HEK293 (cell line): ENCODE measurements around the gene VWA3B.

ENCODE experiments used
- CTCF ChIA-PET: fragments of 350-600 bp; formaldehyde crosslinking; extraction: SDS; loops from one replicate; lab custom pipeline; 2021; ENCODE audit warnings: antibody characterized with exemption; lab: Yijun Ruan, JAX
- POLR2A ChIA-PET: fragments of 300-600 bp; formaldehyde crosslinking; extraction: SDS; loops from one replicate; lab custom pipeline; 2020; ENCODE audit warnings: antibody characterized with exemption, inconsistent platforms; lab: Yijun Ruan, JAX
- H3K27ac ChIP-seq: fragments of 200-500 bp; sonication (Bioruptor generic); 2 replicates; pipeline ENCODE4 v1.5.1; 2014; ENCODE audit warnings: low read depth, low read length, control low read depth, inconsistent platforms; ENCODE audit errors: extremely low read depth
- H3K36me3 ChIP-seq, 2 experiments: fragments of 200-500 bp in 1 of 2; sonication (Bioruptor generic) in 1 of 2; 1 replicate in 1 of 2; 2 replicates in 1 of 2; pipeline ENCODE4 v1.5.1; 2014 to 2017; ENCODE audit warnings: inconsistent platforms in 2 of 2, low read length in 2 of 2; ENCODE audit not compliant: control insufficient read depth in 2 of 2, insufficient read depth in 1 of 2
- H3K4me1 ChIP-seq: fragments of 200-500 bp; sonication (Bioruptor generic); 2 replicates; pipeline ENCODE4 v1.5.1; 2014; ENCODE audit warnings: mild to moderate bottlenecking, low read length, inconsistent platforms; ENCODE audit not compliant: control insufficient read depth, insufficient read depth
- H3K4me3 ChIP-seq: 2 replicates; pipeline ENCODE4 v1.5.1; 2011; ENCODE audit warnings: low read depth, mild to moderate bottlenecking, control low read depth, low read length, moderate library complexity
- H3K9me3 ChIP-seq: fragments of 200-500 bp; sonication (Bioruptor generic); 2 replicates; pipeline ENCODE4 v1.5.1; 2014; ENCODE audit warnings: low read depth, low read length, inconsistent platforms; ENCODE audit not compliant: control insufficient read depth, insufficient read depth
- CTCF ChIP-seq: fragments of 450-650 bp; formaldehyde crosslinking; IDR thresholded peaks from 2 replicates; pipeline ENCODE4 v1.5.1; 2016; ENCODE audit warnings: missing biosample characterization, missing genetic modification characterization
- IKZF3 ChIP-seq: fragments of 450-650 bp; IDR thresholded peaks from 2 replicates; pipeline ENCODE4 v1.5.0; 2018; ENCODE audit warnings: missing biosample characterization, mild to moderate bottlenecking, missing genetic modification characterization, moderate library complexity
- KLF17 ChIP-seq: fragments of 450-650 bp; formaldehyde crosslinking; IDR thresholded peaks from 2 replicates; pipeline ENCODE4 v1.5.1; 2016; ENCODE audit warnings: missing biosample characterization, missing genetic modification characterization
- ZNF148 ChIP-seq: fragments of 450-650 bp; formaldehyde crosslinking; IDR thresholded peaks from 2 replicates; pipeline ENCODE4 v1.5.0; 2017; ENCODE audit warnings: missing biosample characterization, missing genetic modification characterization, borderline replicate concordance
- ZNF155 ChIP-seq: fragments of 450-650 bp; formaldehyde crosslinking; IDR thresholded peaks from 2 replicates; pipeline ENCODE4 v1.5.1; 2016; ENCODE audit warnings: missing biosample characterization, missing genetic modification characterization
- ZNF157 ChIP-seq: fragments of 450-650 bp; formaldehyde crosslinking; IDR thresholded peaks from 2 replicates; pipeline ENCODE4 v1.5.1; 2016; ENCODE audit warnings: missing biosample characterization, missing genetic modification characterization
- ZNF175 ChIP-seq: fragments of 450-650 bp; formaldehyde crosslinking; IDR thresholded peaks from 2 replicates; pipeline ENCODE4 v1.5.1; 2016; ENCODE audit warnings: missing biosample characterization, missing genetic modification characterization
- ZNF280C ChIP-seq: fragments of 450-650 bp; formaldehyde crosslinking; IDR thresholded peaks from 2 replicates; pipeline ENCODE4 v1.5.1; 2016; ENCODE audit warnings: missing biosample characterization, missing genetic modification characterization
- ZNF302 ChIP-seq: fragments of 450-650 bp; formaldehyde crosslinking; IDR thresholded peaks from 2 replicates; pipeline ENCODE4 v1.5.1; 2016; ENCODE audit warnings: missing biosample characterization, missing genetic modification characterization, low read depth
- ZNF350 ChIP-seq: fragments of 450-650 bp; formaldehyde crosslinking; IDR thresholded peaks from 2 replicates; pipeline ENCODE4 v1.5.0; 2017; ENCODE audit warnings: missing biosample characterization, mild to moderate bottlenecking, missing genetic modification characterization
- ZNF426 ChIP-seq: fragments of 450-650 bp; formaldehyde crosslinking; IDR thresholded peaks from 2 replicates; pipeline ENCODE4 v1.5.1; 2017; ENCODE audit warnings: missing biosample characterization, missing genetic modification characterization, mild to moderate bottlenecking, inconsistent platforms, moderate library complexity
- ZNF488 ChIP-seq: fragments of 450-650 bp; formaldehyde crosslinking; IDR thresholded peaks from 2 replicates; pipeline ENCODE4 v1.5.1; 2016; ENCODE audit warnings: missing biosample characterization, missing genetic modification characterization
- ZNF529 ChIP-seq: fragments of 450-650 bp; formaldehyde crosslinking; IDR thresholded peaks from 2 replicates; pipeline ENCODE4 v1.5.1; 2017; ENCODE audit warnings: missing genetic modification characterization, missing biosample characterization; ENCODE audit not compliant: insufficient replicate concordance
- ZNF654 ChIP-seq: fragments of 450-650 bp; formaldehyde crosslinking; IDR thresholded peaks from 2 replicates; pipeline ENCODE4 v1.5.1; 2016; ENCODE audit warnings: low read depth, missing biosample characterization, missing genetic modification characterization
- ZNF76 ChIP-seq: fragments of 450-650 bp; formaldehyde crosslinking; IDR thresholded peaks from 2 replicates; pipeline ENCODE4; 2016; ENCODE audit warnings: low read depth, missing biosample characterization, missing genetic modification characterization, borderline replicate concordance
- ZNF785 ChIP-seq: fragments of 450-650 bp; formaldehyde crosslinking; IDR thresholded peaks from 2 replicates; pipeline ENCODE4 v1.5.1; 2016; ENCODE audit warnings: missing biosample characterization, missing genetic modification characterization
- ZSCAN4 ChIP-seq: fragments of 450-650 bp; formaldehyde crosslinking; IDR thresholded peaks from 2 replicates; pipeline ENCODE4 v1.5.1; 2017; ENCODE audit warnings: missing biosample characterization, missing genetic modification characterization

VWA3B gene

GRCh38 chr2:98175811-98176210 is 88.8 kb downstream of the VWA3B start:
- no peaks in the 10 kb centered on the region for H3K9me3 ChIP-seq
- TF ChIP-seq CTCF (tag by site-specific recombination) (peak; percentile 32; the same call in 1 of the 2 replicates), ZNF654 (tag by site-specific recombination) (no peak), ZNF350 (tag by site-specific recombination) (no peak)
- POLR2A ChIA-PET = no interaction called here
- H3K4me3 ChIP-seq = no peak overlapping the region
- CTCF ChIA-PET = no interaction called here
- H3K27ac ChIP-seq = no peak overlapping the region
- H3K36me3 ChIP-seq = no peaks in the 10 kb centered on the region
- H3K4me1 ChIP-seq = no peaks in the 10 kb centered on the region

GRCh38 chr2:98177286-98177685 is 90.3 kb downstream of the VWA3B start:
- TF ChIP-seq ZNF302 (tag by site-specific recombination) = no peak
- TF ChIP-seq ZNF76 = no peak
- TF ChIP-seq ZNF488 (tag by site-specific recombination) = no peak
- TF ChIP-seq ZNF155 (tag by site-specific recombination) = no peak
- no peak for TF ChIP-seq ZNF175 (tag by site-specific recombination)
- no peak for TF ChIP-seq ZNF148 (tag by site-specific recombination)
- no peak for TF ChIP-seq ZSCAN4 (tag by site-specific recombination)
- Histone ChIP-seq H3K36me3 (no peaks in the 10 kb centered on the region), H3K9me3 (no peaks in the 10 kb centered on the region), H3K4me3 (no peak overlapping the region), H3K27ac (no peak overlapping the region), H3K4me1 (no peaks in the 10 kb centered on the region)
- POLR2A ChIA-PET = no interaction called here
- CTCF ChIA-PET = no interaction called here

- Histone ChIP-seq H3K4me1 (no peaks in the 10 kb centered on the region), H3K4me3 (no peak overlapping the region), H3K27ac (no peak overlapping the region), H3K36me3 (no peaks in the 10 kb centered on the region), H3K9me3 (no peaks in the 10 kb centered on the region)
- CTCF ChIA-PET = interaction anchor here (0.5 kb wide), 1 partner anchor 472 kb away, joined by 3 read pairs; no protein-coding TSS in a partner anchor
- POLR2A ChIA-PET = no interaction called here
- TF ChIP-seq ZNF280C = no peak
- TF ChIP-seq KLF17 (tag by site-specific recombination) = no peak
- TF ChIP-seq ZNF157 (tag by site-specific recombination) = no peak
- no peak for TF ChIP-seq IKZF3 (tag by site-specific recombination)
- no peak for TF ChIP-seq ZNF426 (tag by site-specific recombination)
- TF ChIP-seq ZNF785 (tag by site-specific recombination) = no peak
- no peak for TF ChIP-seq ZNF529
Observed at GRCh38 chr2:98177986-98178385, 91.0 kb downstream of the VWA3B start.
